HS-27A (cell line): ENCODE results near the gene ATAD3A.

Experiments
- DNase-seq: peaks from one replicate; pipeline ENCODE4 v3.0.0-alpha.2; 2012; ENCODE audit warnings: low read depth, missing footprints

Gene ATAD3A

DNA sequence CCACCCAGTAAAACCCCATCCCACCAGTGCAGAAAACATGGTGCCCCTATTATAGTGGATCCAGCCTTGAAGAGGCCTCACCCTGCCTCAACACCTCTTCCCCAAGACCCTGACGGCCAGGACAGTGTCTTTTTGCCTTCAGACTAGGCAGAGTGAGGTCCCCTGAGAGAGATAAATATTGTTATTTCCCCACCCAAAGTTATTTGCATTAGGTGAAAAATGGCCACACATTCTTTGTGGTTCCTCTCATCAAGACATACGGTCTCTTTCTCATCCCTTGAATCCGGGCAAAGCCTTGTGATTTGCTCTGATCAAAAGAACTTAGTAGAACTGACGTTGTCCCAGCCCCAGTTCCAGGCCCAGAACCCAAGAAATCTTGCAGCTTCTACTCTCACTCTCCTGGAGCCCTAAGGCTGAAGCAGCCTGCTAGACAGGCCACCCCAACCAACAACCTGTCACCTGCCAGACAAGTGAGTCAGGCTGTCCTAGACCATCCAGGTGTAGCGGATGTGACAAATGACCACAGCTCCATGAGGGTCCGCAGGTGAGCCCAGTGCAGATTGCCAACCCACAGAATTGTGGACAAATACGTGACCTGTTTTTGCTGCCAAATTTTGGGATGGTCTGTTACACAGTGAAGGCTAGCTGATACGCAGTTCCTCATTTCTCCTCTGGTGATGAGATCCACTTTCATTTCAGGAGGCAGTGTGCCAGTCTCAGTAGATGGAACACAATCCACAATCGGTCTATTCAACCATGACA is 70.8 kb downstream of the ATAD3A start:
- DNase-seq = no peak

DNA sequence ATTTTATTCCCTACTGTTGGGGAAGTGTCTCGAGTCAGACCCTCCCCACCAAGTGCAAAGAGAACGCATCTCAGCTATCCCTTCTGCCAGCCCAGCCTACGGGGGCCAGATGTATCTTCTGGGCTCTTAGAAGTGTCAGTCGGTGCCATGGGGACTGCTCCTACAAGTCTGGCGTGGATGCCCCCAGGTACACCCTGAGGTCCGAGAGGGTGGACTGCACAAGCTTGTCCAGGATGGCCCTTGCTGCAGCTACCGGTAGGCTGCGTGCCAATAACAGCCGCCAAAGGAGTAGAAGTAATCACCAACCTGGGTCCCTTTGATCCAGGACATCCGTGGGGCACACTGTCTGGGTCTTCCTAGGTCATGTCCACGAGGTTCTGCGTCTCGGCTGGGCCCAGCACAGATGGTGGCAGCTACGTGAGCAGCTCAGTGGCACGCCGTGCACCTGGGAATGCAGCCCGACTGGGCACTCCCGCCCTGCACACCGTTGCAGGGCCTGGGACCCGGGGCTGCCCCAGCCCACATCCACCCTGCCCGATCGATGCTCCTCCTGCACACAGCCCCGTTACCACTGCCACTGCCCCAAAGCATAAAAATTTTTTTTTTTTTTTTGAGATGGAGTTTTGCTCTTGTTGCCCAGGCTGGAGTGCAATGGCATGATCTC is 71.5 kb downstream of the ATAD3A start:
- no peak for DNase-seq
